HG03175 (cell line): ENCODE results near the gene DLK1.

Experiments used
- ATAC-seq: cut with Tn5 transposase; IDR thresholded peaks from one replicate; pipeline ENCODE4 v1.9.1; 2021; ENCODE audit warnings: mild to moderate bottlenecking, moderate library complexity; ENCODE audit not compliant: unreplicated experiment

The DLK1 gene

GRCh38 chr14:100733152-100733850, 6.6 kb downstream of the DLK1 start:
- no peak for ATAC-seq

GRCh38 chr14:100734031-100734990, 7.6 kb downstream of the DLK1 start:
- ATAC-seq, result no peak

- ATAC-seq, result no peak
These were observed 8.6 kb downstream of the DLK1 start for GRCh38 chr14:100735271-100735670.

- no peak for ATAC-seq
These were observed 9.8 kb downstream of the DLK1 start for GRCh38 chr14:100736269-100737180.

GRCh38 chr14:100737526-100737925, 10.8 kb downstream of the DLK1 start:
- ATAC-seq, result no peak

GRCh38 chr14:100738269-100738691, 11.6 kb downstream of the DLK1 start:
- no peak for ATAC-seq

GRCh38 chr14:100738704-100739131, 12.0 kb downstream of the DLK1 start:
- ATAC-seq, result no peak

GRCh38 chr14:100739306-100739705, 12.6 kb downstream of the DLK1 start:
- ATAC-seq, result no peak

GRCh38 chr14:100740196-100740825, 13.6 kb downstream of the DLK1 start:
- no peak for ATAC-seq

GRCh38 chr14:100740929-100741328, 14.2 kb downstream of the DLK1 start:
- no peak for ATAC-seq

GRCh38 chr14:100741966-100742365, 15.3 kb downstream of the DLK1 start:
- no peak for ATAC-seq

GRCh38 chr14:100746326-100746725, 19.6 kb downstream of the DLK1 start:
- ATAC-seq, result no peak

- no peak for ATAC-seq
These were observed 20.4 kb downstream of the DLK1 start for GRCh38 chr14:100747021-100747586.

- ATAC-seq, result no peak
These were observed 21.0 kb downstream of the DLK1 start for GRCh38 chr14:100747736-100748135.

- no peak for ATAC-seq
These were observed 21.7 kb downstream of the DLK1 start for GRCh38 chr14:100748403-100748802.

GRCh38 chr14:100748944-100749343, 22.3 kb downstream of the DLK1 start:
- no peak for ATAC-seq

GRCh38 chr14:100749967-100750597, 23.4 kb downstream of the DLK1 start:
- no peak for ATAC-seq

- no peak for ATAC-seq
These were observed 24.3 kb downstream of the DLK1 start for GRCh38 chr14:100750762-100751699.
